Suppressor macrophage treated with lipopolysaccharide for 1 hour (primary cell): ENCODE results near the gene NRIP3.
"Not testable (repeated sequence)": the region's sequence is repeated elsewhere in the genome, so short reads cannot be mapped to it uniquely, and the experiment has no call there.

ENCODE experiments used
- DNase-seq, 3 donors: peaks; one replicate each; pipeline ENCODE4 v3.0.0-alpha.2; 2020 to 2022

The NRIP3 gene

GRCh38 chr11:8971196-8971923 lies 32.4 kb downstream of the NRIP3 start:
- DNase-seq: no peak

- DNase-seq: peak; percentile 81 to 87 (median 86)
These were observed 36.6 kb downstream of the NRIP3 start for GRCh38 chr11:8967184-8967583.

DNA sequence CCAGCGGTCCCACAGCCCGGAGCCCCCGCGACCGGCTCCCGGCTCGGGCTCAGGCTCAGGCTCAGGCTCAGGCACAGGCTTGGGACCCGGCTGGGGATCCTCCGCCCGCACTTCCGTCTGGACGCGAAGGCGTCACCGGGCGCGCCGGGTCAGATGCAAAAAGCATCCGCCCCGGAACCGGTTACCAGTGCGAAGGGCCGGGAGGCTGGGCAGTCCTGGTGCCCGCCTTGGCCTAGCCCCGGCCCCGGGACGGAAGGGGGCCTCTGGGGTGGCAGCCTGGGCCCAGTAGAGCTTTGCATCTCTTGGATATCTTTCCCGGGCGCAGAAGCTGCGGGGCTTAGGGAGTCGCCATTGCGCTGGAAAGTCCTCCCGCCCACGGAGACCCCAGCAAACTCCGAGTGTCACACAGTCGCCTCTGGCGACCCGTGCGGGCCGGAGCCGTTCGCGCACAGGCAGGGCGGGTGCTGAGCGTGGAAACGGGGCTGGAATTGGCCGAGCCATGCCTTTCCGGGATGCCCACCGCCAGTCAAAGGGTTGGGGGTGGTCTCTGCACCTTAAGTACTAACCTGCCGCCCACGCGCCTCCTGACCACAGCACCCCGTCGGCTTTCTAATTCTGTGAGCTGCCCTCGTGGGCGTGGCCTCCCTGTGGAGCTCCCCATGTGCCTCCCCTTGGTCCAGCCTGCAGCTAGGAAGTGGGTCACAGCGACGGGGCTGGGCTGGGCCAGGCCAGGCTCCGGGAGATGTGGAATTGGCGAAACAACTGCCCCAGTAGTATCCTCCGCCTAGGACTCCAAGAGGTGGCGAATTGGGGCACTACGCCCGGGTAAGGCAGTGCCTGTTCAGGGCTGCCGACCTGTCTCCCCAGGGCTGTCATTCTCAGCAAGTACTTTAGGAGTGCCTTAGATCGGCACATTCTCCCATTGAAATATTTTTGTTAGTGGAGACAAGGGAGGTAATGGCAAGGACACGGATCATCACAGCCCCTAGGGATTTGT lies 39.2 kb downstream of the NRIP3 start, which contains the start of gene TMEM9B:
Gene TMEM9B, minus strand, starts transcription at position 119 of the 997 bp plus-strand sequence. CDS start 129 bp downstream, outside the sequence.
- DNase-seq: peak; percentile 92 to 96 (median 96)

GRCh38 chr11:8963569-8964323 lies 40.1 kb downstream of the NRIP3 start:
- DNase-seq: peak in 1 of 3 donors; percentile 20

GRCh38 chr11:8962841-8963240 lies 41.0 kb downstream of the NRIP3 start:
- no peak for DNase-seq

GRCh38 chr11:8961401-8961800 lies 42.4 kb downstream of the NRIP3 start:
- peak; percentile 46 to 57 (median 56) for DNase-seq

DNA sequence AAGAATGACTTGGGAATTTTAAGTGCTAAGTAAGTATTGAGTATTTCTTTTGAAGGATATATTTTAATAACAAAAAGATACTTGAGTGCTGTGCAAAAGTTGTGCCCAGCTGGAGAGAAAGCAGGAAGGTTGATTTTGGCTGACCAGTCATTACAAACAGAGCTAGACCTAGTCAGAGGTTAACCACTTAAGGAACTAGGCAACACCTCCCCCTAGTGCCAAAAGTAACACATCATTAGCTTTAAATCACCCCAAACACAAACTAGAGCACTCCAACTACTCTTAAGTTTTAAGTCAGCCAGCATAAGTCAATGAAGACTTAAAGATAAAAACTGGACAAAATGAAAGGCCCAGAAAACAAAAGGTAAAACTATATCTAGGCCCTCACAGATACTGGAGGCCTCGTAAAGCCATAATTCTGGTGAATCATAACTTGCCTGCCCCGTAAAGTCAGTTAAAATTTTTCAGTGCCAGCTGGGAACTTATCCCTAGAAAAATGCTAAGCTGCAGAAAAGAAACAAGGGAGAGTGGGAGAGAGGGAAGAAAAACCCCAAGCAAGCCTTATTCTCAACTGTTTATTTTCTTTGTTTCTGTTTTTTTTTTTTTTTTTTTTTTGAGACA lies 44.1 kb downstream of the NRIP3 start:
- peak; percentile 84 to 87 (median 84) for DNase-seq

DNA sequence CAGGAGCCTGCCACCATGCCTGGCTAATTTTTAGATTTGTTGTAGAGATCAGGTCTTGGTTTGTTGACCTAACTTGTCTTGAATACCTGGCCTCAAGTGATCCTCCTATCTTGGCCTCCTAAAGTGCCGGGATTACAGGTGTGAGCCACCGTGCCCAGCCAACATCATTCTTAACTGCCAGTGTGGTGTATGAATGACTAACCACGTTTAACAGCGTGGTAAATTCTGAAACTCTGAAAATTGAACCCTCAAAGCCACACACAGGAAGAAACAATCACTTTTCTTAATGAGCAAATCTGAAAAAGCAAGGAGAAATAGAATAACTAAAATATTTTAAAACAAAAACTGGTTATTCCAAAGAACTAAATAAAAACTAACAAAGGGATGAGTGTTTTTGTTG lies 46.9 kb downstream of the NRIP3 start:
- DNase-seq: no peak

- peak in 1 of 3 donors; percentile 25 for DNase-seq
These were observed 54.9 kb downstream of the NRIP3 start for GRCh38 chr11:8948886-8949285.

DNA sequence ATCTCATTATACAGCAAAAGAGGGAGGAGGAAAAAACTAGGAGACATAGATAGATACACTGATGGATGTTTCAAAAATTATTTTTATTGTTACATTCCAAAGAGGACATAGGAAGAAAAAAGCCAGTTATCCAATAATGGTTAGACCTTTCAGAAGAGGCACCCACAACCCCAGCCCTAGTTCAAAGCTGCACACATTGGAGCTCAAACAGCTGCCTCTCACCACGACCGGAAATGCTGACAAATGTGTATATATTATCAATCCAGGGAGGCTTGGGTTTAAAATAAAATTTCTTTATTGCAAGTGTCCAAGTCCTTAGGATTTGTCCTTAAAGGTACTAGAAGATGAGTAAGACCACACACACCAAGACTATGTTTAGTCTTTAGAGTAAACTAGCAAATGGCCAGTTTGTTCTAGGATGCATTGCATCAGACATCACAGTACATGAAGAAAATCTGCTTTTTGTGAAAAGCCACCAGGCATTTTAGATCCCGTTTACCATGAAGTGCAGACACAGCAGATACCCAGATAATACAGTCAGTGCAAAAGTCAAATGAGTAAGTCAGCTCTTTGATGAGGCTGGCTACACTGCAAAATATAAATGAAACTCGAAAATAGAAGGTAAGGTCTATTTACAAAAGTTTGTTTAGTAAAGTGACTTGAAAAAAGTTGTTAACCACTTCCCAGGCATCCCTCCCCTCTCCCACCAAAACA lies 56.4 kb downstream of the NRIP3 start:
- no peak for DNase-seq

DNA sequence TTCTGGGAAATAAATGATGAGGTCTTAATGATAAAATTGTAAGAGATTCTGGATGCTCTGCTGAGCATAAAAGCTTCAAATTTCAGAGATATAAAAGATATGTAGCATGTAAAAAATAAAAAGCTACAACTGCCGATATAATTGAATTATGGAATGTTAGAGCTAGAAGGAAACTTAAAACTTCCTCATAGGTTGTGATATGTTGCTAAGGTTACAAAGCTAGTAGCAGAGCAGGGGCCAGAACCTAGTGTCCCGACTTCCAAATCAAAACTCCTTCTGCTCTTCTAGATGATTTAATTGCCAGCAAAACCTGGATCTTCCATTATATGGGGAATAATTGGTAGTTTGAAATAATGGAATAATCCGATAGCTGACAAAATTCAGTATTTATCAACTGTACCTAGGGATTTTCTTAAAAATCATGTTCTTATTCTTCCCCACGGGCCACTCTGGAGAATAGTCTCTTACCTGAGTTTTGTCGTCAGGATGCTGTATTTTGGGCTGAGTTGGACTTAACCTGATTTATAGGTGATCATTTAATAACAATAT lies 61.2 kb downstream of the NRIP3 start, which contains the start of gene ASCL3:
Gene ASCL3, minus strand, starts transcription at position 499 of the 549 bp plus-strand sequence. CDS start 4,855 bp downstream, outside the sequence.
- no peak for DNase-seq

DNA sequence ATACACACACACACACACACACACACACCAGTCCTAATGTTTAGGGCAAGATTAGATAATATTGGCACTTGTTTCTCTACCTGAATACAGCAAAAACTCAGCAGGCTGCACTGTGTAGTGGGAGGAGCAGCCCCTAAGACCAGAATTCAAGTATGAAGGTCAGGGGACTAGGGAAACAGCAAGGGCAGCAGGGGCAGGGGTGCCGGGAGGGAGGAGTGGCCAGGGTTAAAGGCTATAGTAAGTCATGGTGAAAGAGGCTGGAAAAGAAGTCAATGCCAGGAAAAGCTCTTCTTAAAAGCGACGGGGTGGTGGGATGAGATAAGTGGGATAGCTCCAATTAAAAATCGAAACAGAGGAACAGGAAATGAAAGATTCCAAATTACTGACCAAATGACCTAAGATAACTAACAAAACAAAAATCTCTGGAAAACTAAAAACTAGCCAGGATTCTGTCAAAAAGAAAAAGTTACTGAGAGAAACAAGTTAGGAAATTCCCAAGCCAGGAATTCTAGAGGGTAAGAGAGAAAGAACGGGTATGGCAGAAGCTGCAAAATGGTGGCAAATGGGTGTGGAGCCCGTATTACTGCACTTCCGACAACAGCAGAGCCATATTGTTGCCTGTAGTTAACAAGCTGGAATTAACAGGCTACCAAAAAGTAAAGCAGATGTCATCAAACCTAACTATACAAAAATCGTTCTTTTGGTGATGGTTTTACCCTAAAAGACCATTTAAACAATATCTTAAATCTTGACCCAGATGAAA lies 62.3 kb downstream of the NRIP3 start:
- no peak for DNase-seq

DNA sequence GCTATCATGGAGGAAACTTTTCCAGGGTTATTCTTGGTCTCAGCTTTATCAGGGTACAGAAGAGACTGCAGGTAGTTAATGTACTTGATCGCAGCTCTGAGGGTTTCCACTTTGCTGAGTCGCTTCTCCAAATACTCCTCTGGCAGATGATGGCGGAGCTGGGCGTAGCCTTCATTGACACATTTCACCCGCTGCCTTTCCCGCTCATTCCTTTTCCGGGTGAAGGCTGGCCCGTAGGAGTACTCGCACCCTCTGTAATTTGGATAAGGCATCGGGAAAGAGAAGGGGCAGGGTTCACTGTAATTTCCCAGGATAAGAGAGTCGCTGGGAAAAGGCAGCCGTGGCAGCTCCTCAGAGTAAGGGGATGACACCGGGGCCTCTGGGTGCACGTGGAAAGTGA lies 66.1 kb downstream of the NRIP3 start:
- DNase-seq: no peak

DNA sequence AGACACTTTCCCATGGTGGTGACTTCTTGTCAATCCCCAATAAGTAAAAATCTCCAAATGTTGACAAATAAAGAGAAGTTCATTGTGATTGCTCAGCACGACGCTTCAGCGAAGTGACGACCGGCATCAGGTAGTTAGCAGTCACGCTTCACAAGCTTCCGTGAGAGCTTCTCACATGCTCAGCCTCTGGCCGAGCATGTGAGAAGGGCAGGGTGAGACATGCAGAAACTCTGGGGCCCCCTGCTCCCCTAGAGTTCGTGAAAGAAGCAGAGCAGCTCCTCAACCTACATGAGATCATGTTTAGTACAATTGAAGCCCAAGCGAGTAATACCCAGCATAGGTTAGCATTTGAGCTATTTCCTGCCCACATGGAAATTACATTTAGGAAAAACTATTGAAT lies 66.6 kb downstream of the NRIP3 start:
- DNase-seq: no peak

GRCh38 chr11:8935789-8936188 lies 68.0 kb downstream of the NRIP3 start:
- not testable (repeated sequence) for DNase-seq

DNA sequence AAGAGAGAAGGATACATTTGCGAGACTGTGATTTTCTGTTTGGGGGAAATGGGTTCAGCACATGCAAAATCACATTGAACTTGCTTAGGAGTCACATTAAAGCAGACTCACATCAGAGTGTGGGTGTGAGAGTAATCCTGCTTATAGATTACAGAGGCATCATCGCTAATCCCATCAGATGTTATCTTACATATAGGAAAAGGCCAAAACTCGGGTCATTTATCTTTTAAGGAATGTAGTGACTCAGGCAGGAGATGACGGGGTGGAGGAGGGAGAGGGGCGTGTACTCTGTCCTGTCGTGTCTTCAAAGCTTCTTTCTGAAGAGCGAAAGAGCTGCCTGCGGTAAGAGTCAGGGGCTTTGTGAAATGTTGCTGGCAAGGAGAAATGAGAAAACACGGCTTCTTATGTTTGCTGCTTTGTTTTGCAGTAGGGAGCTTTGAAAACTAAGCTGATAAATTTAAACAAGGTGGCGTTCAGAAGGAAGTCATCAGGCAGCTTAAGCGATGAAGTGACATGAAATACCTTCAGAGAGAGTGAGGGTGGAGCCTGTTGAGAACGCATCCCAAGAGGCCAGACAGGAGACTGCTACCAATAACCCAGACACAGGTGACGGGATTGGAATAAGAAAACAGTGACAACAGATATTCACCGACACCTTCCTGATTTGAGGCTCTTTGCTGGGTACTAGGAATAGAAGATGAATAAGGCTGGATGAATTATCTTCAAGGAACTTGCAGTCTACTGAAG lies 68.9 kb downstream of the NRIP3 start:
- no peak for DNase-seq

GRCh38 chr11:8933931-8934330 lies 69.9 kb downstream of the NRIP3 start:
- no peak for DNase-seq

- no peak for DNase-seq
These were observed 71.1 kb downstream of the NRIP3 start, which contains the start of gene C11orf16 for GRCh38 chr11:8932564-8933180. Gene C11orf16 (minus strand): TSS chr11:8932947. CDS start chr11:8932308, 639 bp downstream.
